Midbrain (tissue), 1 donor: ENCODE results near the gene PANK1.
A peak's percentile ranks its signal among the peaks of the same experiment; 100 is the strongest.
"Not testable (repeated sequence)": the region's sequence is repeated elsewhere in the genome, so short reads cannot be mapped to it uniquely, and the experiment has no call there.

ENCODE experiments used
- DNase-seq: peaks from one replicate; lab custom pipeline; 2025; lab: John Stamatoyannopoulos, UW

PANK1 gene

GRCh38 chr10:89651916-89652573 is 7.0 kb upstream of the PANK1 start:
- DNase-seq, result no peak

- DNase-seq, result no peak
Measured at GRCh38 chr10:89651205-89651915, 6.3 kb upstream of the PANK1 start.

- no peak for DNase-seq
Measured at GRCh38 chr10:89649051-89649450, 4.0 kb upstream of the PANK1 start.

- DNase-seq, result no peak
Measured at GRCh38 chr10:89648074-89648473, 3.0 kb upstream of the PANK1 start.

- DNase-seq, result no peak
Measured at GRCh38 chr10:89646889-89647657, 2.0 kb upstream of the PANK1 start.

- no peak for DNase-seq
Measured at GRCh38 chr10:89645742-89646172, 715 bp upstream of the PANK1 start.

- peak; percentile 47 for DNase-seq
Measured at GRCh38 chr10:89644691-89644966, 413 bp downstream of the PANK1 start.

GRCh38 chr10:89643812-89644690 is 991 bp downstream of the PANK1 start:
- peak; percentile 94 for DNase-seq

GRCh38 chr10:89643431-89643811 is 1.6 kb downstream of the PANK1 start:
- DNase-seq, result no peak

GRCh38 chr10:89642193-89642592 is 2.8 kb downstream of the PANK1 start:
- DNase-seq, result no peak

- no peak for DNase-seq
Measured at GRCh38 chr10:89640241-89640640, 4.8 kb downstream of the PANK1 start.

GRCh38 chr10:89639326-89639725 is 5.7 kb downstream of the PANK1 start:
- DNase-seq, result no peak

GRCh38 chr10:89637113-89637512 is 7.9 kb downstream of the PANK1 start:
- no peak for DNase-seq

GRCh38 chr10:89634637-89635036 is 10.4 kb downstream of the PANK1 start:
- no peak for DNase-seq

GRCh38 chr10:89633484-89633883 is 11.6 kb downstream of the PANK1 start:
- DNase-seq, result no peak

- DNase-seq, result no peak
Measured at GRCh38 chr10:89632824-89633223, 12.2 kb downstream of the PANK1 start.

GRCh38 chr10:89627830-89628229 is 17.2 kb downstream of the PANK1 start:
- no peak for DNase-seq

GRCh38 chr10:89625041-89625765 is 19.8 kb downstream of the PANK1 start:
- DNase-seq, result no peak

GRCh38 chr10:89624020-89624419 is 21.0 kb downstream of the PANK1 start:
- DNase-seq, result no peak

- DNase-seq, result no peak
Measured at GRCh38 chr10:89622151-89622550, 22.9 kb downstream of the PANK1 start.

GRCh38 chr10:89621438-89621837 is 23.6 kb downstream of the PANK1 start:
- DNase-seq, result no peak

- not testable (repeated sequence) for DNase-seq
Measured at GRCh38 chr10:89620296-89620695, 24.7 kb downstream of the PANK1 start.
